A673 (cell line): ENCODE measurements around the gene SCARB1.
"Not testable (repeated sequence)": the region's sequence is repeated elsewhere in the genome, so short reads cannot be mapped to it uniquely, and the experiment has no call there.

Source experiments
- EZH2 ChIP-seq: fragments of 200-600 bp; sonication (generic); IDR thresholded peaks from 2 replicates; pipeline ENCODE4 v1.6.1; 2017; ENCODE audit warnings: borderline replicate concordance, low read depth, mild to moderate bottlenecking, mixed read lengths, antibody characterized with exemption, low read length; ENCODE audit not compliant: poor library complexity, severe bottlenecking
- TF ChIP-seq, protein P1 (sequence below): fragments of 300-800, 200-600 bp; sonication (generic); conservative IDR thresholded peaks from 2 replicates; pipeline ENCODE4 v1.5.1; 2017; ENCODE audit warnings: low read depth, mild to moderate bottlenecking, antibody characterized with exemption, low read length, moderate library complexity, mixed read lengths

DNA sequence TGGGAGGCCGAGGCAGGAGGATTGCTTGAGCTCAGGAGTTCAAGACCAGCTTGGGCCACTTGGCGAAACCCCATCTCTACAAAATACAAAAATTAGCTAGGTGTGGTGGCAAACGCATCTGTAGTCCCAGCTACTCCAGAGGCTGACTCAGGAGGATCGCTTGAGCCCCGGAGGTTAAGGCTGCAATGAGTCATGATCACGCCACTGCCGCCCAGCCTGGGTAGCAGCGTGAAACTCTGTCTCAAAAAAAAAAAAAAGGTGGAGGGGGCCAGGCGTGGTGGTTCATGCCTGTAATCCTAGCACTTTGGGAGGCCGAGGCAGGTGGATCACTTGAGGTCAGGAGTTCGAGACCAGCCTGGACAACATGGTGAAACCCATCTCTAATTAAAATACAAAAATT, 16.7 kb upstream of the SCARB1 start:
- TF ChIP-seq, protein P1, sequence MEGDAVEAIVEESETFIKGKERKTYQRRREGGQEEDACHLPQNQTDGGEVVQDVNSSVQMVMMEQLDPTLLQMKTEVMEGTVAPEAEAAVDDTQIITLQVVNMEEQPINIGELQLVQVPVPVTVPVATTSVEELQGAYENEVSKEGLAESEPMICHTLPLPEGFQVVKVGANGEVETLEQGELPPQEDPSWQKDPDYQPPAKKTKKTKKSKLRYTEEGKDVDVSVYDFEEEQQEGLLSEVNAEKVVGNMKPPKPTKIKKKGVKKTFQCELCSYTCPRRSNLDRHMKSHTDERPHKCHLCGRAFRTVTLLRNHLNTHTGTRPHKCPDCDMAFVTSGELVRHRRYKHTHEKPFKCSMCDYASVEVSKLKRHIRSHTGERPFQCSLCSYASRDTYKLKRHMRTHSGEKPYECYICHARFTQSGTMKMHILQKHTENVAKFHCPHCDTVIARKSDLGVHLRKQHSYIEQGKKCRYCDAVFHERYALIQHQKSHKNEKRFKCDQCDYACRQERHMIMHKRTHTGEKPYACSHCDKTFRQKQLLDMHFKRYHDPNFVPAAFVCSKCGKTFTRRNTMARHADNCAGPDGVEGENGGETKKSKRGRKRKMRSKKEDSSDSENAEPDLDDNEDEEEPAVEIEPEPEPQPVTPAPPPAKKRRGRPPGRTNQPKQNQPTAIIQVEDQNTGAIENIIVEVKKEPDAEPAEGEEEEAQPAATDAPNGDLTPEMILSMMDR: not testable (repeated sequence)
- not testable (repeated sequence) for TF ChIP-seq EZH2
